GM18858 (cell line): ENCODE results near the gene MAEA.
"Not testable (repeated sequence)": the region's sequence is repeated elsewhere in the genome, so short reads cannot be mapped to it uniquely, and the experiment has no call there.

Experiments used
- ATAC-seq: cut with Tn5 transposase; IDR thresholded peaks from one replicate; pipeline ENCODE4 v1.9.1; 2021; ENCODE audit not compliant: unreplicated experiment

Gene MAEA

DNA sequence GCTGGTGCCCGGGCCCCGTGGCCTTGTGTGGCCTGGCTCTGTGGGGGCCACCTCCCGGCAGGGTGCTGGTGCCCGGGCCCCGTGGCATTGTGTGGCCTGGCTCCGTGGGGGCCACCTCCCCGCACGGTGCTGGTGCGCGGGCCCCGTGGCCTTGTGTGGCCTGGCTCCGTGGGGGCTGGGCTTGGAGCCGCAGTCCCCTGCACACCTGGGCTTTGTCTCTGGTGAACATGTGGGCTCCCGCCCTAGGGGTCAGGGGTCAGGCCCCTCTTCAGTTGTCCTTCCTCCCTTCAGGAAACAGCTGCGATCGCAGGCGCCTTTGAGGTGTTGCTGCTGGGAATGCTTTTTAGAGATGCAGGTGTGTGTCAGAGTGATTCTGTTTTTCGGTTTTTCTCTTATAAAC, 74.5 kb downstream of the MAEA start:
- no peak for ATAC-seq

DNA sequence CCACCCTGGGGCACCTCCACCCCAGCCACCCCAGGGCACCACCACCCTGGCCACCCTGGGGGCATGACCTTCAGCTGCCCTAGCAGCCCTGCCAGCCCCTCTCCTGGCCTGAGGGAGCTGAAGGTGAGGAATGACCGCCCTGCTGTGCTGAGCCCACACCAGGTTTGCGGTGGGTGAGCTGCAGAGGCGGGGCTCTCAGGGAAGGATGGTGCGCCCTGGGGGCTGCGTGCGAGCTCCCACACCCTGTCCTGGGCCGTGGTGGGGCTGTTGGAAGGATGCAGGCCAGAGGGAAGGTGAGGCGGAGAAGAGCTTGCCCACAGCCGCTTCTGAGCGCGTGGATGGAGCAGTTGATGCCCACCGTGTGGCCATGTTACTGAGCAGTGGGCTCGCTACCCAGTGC, 75.1 kb downstream of the MAEA start:
- no peak for ATAC-seq

DNA sequence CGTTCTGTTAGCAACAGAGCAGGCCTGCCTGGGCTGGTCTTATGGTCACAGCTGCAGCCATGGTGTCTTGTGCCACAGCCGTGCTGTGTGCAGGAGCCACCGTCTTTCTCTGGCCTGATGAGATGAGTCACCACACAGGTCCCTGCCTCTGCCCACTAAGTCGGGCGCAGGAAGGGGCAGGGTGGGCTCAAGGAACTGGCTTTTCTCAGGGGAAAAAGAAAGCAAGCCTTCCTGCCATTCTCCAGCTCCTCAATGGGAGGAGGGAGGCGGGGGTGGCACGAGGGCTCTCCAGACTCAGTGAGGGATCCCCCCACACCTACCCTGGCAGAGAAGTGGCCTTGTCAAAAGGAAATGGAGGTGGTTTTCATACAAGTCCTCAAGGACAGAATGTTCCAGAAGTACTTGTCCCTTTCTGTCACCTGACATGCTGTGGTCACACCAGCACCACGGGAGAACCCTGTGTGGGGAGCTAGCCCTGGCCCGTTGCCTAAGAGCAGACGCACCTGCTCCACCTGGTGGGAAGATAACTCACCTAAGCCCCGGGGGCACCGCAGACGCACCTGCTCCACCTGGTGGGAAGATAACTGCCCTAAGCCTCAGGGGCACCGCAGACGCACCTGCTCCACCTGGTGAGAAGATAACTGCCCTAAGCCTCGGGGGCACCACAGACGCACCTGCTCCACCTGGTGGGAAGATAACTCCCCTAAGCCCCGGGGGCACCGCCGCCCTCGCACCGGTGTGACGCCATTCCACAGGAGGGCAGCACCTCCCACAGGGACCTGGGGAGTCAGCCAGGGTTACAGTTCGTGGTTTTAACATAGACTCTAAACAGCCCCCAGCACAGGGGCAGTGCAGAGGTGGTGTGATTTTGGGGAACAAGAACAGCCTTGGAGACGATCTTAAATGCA, 75.8 kb downstream of the MAEA start:
- ATAC-seq, result no peak

DNA sequence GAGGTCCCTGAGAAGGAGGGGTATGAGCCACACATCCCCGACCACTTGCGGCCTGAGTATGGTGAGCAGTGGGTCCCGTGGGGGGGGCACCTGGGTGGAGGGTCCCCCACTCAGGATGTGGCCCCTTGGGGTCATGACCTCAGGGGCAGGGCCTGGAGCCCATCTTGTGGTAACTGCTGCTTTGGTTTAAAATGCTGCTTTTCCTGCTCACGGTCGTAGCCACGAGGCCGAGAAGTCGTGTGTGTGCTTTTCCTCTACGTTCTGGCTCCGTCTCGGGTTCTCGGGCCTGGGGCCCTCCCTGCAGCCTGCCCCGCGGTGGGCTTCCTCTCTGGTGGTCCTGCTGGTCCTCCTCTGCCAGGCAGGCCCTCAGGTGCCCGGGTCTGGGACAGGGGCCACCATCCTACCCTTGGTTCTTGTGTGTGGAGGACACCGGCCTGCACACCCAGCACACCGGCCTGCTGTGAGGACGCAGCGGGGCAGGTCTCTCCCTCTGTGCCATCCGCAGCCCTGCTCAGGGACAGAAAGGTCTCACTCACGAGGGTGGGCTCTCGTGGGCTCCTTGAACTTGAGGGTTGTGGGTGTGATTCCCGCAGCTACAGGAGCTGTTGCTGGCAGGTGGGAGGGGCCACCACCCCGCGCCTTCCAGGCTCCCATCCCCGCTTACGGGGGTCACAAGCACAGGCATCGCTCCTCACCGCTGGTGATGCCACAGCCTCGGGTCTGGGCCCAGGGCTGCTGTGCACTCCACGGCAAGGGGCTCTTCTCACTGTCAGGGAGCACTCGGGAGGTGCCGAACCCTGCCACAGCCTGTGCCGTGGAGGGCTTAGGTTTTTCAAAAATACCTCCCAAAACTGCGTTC, 76.9 kb downstream of the MAEA start:
- no peak for ATAC-seq

DNA sequence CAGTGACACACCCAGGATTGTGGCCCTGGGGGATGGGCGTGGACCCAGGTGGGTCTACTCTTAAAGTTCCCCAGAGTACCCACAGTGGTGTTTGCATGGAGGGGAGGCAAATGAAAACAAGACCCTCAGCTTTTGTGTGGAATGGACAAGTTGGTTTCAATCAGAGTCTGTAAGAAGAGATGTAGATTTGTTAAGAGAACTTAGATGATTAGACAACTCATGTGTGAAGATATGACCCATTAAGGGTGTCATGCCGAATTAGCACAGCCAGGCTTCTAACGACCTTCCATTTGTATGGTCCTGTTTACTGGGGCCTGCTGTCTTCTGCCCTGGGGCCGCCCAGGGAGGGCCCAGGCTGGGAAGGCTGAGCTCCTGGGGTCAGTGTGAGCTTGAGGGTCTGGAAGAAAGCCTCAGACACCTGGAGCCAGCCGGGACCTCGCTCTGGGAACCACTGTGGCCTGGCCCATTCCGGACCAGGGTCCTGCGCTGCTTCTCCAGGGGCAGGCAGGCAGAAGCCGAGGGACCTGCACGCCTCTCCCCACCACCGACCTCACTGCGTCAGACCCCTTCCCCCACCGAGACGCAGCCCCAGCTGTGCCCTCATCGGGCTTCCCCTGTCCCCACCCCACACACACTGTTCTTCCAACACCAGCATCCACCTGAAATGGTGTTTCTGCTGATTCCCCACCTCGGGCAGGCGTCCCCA, 77.7 kb downstream of the MAEA start:
- ATAC-seq, result no peak

DNA sequence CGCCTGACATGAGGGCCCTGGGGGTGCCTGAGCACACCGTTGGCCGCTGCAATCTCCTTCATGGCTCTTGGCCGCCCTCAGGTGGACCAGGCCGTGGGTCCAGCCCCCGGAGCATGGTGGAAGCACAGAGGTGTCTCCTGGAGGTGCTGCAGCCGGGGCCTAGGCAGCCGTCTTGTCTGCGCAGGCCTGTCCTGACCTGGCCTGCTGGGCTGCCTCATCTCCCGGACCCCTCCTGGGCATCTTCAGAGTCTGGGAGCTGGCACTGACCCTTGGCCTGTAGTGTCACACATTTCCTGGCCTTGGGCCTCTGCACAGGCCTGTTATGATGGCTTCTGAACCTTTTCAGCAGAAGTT, 78.2 kb downstream of the MAEA start:
- ATAC-seq, result no peak

DNA sequence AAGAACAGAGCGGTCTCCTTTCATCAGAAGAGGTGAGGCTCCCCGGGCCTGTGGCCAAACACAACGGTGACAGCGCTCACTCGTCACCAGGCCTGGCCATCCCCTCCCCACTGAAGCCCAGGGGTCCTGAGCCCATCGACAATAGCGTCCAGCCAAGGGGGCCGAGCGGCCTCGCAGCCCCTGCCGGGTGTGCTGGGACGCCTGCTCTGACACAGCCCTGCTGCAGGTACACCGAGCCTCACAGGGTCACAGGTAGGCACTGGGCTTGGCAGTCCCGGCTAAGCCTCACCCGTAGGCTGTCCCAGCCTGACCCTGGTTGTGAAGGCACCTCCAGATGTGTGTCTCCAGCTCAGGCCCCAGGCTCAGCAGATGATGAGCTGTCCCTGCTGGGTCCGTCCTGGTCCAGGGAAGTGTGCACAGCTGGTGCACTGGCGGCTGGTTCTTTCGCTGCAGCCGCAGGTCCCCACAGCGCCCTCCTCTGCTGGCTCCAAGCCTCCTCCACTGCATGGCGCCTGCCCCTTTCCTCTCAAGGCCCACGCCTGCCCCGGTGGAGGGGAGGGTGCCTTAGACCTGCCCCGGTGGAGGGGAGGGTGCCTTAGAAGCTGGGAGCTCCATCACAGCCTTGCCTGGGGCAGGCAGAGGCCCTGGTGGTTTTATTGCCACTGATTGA, 78.9 kb downstream of the MAEA start:
- ATAC-seq, result no peak

DNA sequence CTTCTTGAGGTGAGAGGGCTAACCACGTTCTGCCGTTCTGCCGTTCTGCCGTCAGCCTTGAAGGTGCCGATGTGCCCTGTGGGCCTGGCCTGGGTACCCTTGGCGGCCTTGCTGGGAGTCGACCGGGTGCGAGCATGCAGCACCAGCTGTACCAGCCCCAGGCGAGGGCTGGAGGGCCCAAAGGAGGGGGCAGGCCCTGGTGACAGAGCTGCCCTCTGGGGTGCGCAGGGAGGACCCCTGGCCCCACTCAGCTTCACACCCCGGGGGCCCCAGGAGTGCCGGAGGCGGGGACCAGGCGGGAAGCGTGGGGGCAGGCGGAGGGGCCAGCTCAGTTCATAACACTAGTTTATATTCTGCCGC, 79.4 kb downstream of the MAEA start:
- no peak for ATAC-seq

DNA sequence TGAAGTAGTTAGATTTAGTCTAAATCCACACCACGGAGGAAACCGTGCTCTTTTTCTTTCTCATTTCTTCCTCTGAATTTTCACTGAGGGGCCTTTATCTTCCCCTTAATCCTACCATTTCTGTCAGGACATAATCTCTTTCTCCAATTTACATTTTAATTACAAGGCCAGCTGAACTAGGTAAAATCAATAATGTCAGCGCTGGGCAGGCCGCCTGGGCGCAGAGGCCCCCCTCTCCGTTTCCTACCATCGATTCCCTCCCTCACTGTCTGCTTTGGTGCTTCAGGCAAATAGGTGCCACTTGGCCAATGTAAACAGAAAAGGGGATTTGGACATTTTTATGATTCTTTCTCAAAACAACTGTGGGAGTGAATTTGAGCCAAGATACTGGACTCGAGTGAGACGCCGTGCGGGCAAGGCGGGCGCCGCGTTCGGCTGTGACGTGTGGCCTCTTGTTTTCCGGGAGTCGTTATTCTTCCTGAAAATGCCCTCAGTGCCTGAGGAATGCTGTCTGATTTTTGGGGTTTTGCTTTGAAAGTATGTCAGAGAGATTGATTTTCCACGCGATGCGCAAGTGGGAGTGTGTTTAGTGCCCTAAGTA, 79.9 kb downstream of the MAEA start:
- no peak for ATAC-seq

DNA sequence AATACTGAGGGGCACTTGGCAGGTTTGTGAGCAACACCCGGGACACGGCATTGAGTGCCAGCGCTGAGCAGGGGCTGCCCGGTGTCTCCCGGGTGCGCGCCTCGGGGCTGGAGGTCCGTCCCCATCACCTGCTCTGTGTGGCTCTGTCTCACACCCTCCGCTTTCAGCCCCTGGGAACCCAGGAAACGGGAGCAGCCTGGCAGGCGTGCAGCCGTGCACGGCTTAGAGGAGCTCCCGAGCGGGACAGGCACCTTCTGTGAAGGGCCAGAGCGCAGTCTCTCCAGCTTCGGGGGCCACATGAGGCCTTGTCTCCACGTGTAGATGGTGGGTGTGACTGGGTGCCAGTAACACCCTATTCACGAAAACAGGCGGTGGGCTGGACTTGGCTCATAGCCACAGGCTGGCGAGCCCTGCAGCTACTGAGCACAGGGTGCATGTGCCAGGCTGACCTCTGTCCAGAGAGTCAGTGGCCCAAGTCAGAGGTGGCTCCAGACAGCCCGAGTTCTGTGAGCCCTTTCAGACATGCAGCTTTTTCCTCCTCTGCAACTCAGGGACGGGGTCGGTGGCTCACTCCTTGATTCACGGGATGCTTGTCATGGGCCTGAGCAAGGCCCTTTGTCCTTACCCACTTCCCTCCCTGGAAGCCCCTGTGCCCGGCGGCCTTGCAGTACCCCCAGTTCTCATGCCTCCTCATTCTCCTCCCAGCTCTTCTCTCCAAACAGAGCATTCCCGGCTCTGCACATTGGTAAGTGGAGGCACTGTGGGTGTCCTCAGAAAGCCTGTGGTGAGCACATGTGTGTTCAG, 80.8 kb downstream of the MAEA start:
- no peak for ATAC-seq

DNA sequence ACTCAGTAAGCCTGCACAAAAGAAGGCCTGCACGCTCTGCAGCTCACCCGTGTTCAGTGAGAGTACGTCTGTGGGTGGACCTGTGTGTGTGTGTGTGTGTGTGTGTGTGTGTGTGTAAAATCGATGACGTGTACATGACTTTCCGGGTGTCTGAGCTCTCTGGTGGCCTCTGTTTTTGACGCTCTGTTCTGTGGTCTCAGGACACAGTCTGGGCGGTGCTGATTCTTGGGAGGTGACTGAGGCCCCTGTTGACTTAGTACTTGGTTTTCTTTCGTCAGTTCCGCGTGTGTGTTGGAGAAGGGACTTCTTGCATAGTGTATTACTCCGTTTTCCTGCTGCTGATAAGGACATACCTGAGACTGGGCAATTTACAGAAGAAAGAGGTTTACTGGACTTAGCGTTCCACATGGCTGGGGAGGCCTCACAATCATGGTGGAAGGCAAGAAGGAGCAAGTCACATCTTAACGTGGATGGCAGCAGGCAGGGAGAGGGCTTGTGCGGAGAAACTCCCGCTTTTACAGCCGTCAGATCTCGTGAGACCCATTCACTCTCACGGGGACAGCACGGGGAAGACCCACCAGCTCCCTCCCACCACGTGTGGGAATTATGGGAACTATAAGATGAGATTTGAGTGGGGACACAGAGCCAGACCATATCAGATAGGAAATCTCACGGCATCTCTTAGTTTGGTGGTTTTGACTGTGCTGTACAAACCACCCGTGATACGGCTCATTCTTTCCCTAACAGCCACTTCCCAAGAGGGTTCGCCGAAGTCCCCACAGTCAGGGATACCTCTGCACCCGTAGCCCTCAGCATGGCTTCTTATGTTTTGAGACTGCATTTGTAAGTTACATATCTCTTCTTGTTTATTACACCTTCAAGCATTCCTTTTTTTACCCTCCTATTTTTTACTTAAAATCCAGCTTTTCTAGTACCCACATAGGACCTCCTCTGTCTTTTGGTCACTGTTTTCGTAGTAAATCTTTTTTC, 81.8 kb downstream of the MAEA start:
- ATAC-seq, result no peak

DNA sequence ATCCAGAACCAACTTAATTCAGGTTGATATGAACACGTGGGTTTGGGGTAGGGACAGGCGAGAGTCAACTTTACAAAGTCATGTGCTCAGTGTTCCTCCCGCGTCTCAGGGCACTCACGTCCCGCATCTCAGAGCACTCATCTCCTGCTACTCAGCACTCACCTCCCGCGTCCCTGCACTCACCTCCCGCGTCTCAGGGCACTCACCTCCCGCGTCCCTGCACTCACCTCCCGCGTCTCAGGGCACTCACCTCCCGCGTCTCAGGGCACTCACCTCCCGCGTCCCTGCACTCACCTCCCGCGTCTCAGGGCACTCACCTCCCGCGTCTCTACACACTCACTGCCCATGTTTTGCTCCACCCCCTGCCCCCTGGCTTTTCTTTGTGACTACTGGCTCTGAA, 82.9 kb downstream of the MAEA start:
- not testable (repeated sequence) for ATAC-seq

DNA sequence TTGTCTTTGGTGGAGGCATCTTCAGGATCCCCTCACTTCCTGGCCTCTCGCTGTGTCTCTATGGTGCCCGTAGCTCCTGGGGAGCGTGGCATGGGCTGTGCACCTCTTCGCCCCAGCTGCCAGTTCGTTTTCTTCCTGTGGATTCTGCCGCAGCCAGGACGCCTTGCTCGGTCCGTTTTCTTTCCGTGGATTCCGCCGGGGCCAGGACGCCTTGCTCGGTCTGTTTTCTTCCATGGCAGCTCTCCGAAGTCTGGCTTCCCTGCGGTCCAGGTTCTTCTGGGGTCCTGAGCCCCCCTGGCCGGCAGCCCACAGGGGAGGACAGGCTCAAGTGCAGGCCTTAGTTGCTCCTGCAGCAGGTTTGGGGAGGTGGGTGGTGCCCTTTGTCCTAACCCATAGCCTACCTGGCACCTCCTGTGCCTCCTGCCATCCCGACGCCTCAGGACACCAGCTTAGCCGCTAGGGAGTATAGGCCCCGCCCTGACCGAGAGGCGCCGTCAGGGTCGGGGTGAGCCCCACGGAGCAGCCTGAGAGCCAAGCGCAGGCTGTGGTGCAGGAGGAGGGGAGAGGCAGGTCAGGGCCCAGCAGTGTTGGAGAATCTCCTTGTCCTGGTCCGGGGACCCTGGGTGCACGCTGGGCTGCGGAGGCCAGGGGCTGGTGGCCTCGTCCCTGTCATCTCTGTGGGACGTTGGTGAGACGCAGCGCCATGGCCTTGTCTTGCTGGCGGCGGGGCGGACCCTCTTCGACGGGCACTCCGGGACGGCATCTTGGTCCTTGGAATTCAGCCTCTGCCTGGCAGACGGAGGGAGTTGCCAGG, 84.4 kb downstream of the MAEA start:
- no peak for ATAC-seq

DNA sequence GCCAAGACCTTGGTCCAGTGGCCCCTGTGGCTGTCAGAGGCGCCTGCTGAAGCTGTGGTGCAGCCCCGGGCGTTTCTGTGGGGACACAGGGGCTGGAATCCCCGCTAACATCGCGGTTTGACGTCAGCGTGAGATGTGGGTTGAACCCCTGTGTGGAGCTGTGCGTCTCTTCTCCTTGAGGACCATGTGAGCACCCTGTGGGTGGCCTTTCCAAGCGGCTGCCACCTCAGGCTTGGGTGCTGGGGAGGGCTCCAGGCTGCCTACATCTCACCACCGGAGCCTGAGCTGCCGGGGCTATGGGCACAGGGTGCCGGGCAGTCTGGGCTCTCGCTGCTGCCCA, 85.0 kb downstream of the MAEA start:
- ATAC-seq, result no peak

DNA sequence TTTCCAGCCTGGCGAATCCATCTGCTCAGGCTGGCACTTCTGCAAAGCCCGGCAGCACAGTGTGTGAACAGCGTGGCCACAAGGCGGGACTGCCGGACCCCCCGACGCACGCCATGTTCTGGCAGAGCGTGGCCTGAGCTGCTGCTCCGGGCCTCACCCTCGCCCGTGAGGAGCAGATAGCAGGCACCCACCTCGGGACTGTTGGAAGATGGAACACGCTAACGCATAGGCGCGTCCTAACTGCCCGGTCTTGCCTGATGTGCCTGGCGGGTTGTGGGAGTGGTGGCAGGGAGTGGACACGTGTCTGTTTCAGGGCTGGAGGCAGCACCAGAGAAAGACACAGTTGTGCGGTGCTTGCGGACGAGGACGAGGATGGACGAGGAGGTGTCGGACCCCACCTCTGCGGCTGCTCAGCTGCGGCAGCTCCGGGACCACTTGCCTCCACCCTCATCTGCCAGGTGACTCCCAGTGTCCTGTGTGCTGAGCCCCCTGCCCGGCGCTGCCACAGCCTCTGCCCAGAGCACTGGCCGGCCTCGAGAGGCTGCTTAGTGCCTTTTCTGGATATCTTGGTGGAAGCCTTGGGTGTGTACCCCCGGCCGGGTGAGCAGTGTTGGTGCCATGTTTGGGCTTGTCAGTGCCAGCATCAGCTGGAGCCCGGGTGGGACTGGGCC, 85.5 kb downstream of the MAEA start:
- no peak for ATAC-seq

DNA sequence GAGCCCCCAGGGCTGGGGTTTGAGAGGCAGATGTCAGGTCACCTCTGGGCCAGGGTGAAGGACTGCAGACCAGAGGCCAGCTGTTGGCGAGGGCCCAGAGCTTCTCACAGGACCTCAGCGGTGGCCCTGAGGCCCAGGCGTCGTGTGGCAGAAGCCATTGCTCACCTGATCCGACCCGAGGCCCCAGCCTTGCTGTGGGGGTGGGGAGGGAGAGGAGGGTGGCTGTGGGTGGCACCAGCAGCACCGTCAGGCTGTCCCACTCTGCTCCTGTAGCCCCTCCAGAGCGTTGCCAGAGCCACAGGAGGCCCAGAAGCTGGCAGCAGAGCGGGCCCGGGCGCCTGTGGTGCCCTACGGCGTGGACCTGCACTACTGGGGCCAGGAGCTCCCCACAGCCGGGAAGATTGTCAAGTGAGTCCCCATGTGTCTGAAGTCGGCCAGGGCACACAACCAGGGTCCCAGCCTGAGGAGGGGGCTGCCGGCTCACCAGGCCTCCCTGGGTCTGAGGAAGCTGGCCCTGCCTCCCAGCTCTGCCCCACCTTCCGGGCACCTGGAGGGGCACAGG, 86.2 kb downstream of the MAEA start:
- ATAC-seq, result no peak

DNA sequence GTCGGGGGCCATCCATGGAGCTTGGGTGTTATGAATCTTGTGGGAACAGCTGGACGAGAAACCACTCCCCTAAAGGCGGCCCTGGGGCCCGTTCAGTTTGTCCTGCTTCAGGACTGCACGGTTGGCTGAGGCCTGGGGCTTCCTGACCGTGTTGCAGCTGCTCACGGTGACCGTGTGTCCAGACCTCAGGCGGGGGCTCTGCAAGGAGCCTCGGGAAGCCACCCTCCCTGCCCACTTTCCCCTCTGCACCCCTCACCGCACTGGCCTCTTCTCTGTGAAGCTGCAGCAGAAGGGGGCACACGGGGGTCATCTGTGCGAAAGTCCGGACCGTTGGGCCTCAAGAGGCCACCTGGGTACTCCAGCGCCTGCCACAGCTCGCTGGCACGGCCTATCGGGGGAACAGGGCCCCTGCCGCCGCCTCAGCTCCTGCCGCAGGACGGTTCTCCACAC, 86.7 kb downstream of the MAEA start:
- no peak for ATAC-seq
